GM20431 (cell line): Measurements from ENCODE around the gene NXN.
"Not testable (repeated sequence)": the region's sequence is repeated elsewhere in the genome, so short reads cannot be mapped to it uniquely, and the experiment has no call there.

Experiments
- in situ Hi-C: fragments of 300-500 bp; cut with MseI, MboI; formaldehyde crosslinking; loops from one replicate; pipeline ENCODE4 v1.15.0; 2020; ENCODE audit warnings: low sequenced_read_pairs; ENCODE audit not compliant: unreplicated experiment

The NXN gene

GRCh38 chr17:1007310-1008007 is 27.9 kb upstream of the NXN start:
- in situ Hi-C loops = no loop called here

DNA sequence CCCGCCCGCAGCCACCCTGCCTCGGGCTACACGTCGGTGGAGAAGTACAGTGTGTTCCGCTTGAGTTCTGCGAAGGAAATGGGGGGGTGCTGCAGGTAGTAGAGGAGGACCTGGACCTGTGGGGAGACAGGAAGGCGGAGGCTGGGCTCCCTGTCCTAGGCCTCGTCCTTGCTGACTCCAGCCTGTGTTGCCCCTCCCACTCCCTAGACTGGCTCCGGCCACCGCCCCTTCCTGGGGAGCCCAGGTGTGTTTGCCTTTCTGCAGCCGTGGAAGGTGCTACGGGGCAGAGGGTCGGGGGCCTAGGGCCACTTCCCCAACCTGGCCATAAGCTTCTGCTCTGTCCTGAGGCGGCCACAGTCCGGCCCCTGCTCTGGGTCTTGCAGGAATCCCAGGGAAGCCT is 26.5 kb upstream of the NXN start:
- in situ Hi-C loops = no loop called here

DNA sequence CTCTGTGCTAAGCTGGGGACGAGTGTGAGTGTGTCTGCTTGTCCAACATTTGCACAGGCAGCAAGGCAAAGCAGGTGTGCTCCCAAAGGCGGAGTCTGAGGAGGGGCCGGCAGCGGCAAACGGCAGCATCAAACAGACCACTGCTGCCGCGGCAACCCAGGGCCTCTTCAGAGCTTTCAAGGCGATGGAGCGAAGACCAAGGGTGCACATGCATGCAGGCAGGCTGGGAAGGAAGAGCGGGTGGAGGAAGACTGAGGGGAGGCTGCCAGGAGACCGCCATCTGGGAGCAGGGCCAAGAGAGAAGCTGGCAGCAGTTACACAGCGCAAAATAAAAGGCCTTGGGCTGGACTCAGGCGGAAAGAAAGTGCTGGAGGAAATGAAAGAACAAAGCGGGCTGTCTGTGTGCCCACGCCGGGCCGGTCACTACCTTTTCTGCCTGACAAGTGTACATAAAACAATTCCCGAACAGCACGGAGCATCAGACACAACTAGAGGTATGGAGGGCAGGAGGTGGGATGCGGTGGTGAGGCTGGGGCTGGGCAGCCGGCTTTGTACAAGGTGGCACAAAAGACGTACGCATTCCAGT is 25.9 kb upstream of the NXN start:
- in situ Hi-C loops = no loop called here

GRCh38 chr17:1004769-1005295 is 25.3 kb upstream of the NXN start:
- in situ Hi-C loops = no loop called here

DNA sequence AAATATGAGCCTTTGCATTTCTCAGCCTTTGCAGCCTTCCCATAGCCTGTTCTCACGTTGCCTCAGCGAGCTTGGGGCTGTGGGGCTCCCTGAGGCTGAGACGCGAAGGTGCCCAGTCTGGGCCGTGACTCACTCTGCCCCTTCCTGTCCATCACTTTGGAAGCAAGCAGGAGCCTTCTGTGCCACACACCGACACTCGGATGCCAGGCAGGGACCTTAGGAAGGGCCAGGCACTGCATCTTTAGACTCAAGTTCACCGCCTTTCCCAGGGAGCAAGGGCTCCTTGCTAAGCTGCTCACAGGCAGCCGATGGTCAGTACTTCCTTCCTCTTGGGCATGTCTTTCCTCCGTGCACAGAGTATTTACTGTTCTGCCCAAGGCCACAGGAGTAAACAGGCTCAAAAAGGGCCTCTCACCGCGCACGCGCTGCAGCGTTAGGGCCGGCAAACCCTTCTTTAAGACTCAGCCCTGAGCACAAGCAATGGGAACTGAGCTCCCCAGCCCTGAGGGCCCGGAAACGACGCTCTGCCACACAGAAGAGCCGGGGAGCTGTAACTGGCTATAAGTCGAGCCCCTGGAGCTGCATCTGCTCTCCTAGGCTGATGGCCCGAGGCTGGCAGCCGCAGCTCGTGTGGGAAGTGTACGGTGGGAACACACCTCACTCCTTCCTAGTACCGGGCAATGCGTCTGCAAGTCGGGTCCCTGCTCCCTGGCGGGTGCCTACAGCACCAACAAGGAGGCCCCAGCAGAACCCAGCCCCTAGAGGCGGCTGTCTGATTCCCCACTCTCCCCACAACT is 24.6 kb upstream of the NXN start:
- in situ Hi-C loops = no loop called here

- in situ Hi-C loops = no loop called here
These were observed 24.0 kb upstream of the NXN start for GRCh38 chr17:1003633-1003971.

GRCh38 chr17:1002771-1003555 is 23.4 kb upstream of the NXN start:
- in situ Hi-C loops = no loop called here

- in situ Hi-C loops = no loop called here
These were observed 22.8 kb upstream of the NXN start for GRCh38 chr17:1002412-1002753.

DNA sequence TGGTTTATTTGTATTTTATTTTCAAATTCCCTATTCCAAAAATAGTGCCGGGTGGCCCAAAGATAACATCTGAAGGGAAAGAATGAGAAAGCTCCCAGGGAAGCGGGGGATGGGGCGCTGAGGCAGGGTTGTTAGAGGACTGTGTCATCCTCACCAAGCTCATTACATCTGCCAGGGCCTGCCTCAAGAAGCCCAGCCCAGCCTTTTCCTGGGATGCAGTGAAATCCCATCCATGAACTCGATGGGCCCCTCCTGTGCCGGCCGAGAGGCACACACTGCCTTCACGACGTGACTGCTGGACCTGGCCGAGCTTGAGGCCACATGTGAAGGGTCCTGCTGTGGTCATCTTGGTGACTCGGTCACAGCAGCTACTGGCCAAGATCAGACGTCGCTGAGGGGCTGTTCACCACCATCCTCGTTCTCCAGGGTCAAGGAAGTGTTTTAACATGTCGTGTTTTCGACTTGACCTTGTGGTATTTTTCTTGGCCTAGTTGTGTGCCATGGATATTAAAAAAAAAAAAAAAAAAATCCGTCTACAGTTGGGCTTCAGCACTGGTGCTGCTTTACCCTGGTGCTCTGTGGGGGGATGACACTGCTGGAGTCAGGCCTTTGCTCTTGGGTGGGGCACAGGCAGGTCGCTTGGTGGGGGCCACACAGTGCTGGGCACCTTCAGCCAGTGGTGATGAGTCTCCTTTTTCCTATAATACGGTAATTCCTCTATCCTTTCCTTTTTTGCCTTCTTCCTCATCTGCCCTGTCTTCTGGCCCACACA is 22.2 kb upstream of the NXN start:
- in situ Hi-C loops = no loop called here

GRCh38 chr17:1000597-1001461 is 21.3 kb upstream of the NXN start:
- in situ Hi-C loops = no loop called here

GRCh38 chr17:998111-998510 is 18.5 kb upstream of the NXN start:
- in situ Hi-C loops = no loop called here

GRCh38 chr17:996554-997344 is 17.2 kb upstream of the NXN start, which contains the start of gene TIMM22:
Gene TIMM22, plus strand, starts transcription at chr17:997129. Its CDS starts 14 bp downstream, at chr17:997143.
- in situ Hi-C loops = no loop called here

DNA sequence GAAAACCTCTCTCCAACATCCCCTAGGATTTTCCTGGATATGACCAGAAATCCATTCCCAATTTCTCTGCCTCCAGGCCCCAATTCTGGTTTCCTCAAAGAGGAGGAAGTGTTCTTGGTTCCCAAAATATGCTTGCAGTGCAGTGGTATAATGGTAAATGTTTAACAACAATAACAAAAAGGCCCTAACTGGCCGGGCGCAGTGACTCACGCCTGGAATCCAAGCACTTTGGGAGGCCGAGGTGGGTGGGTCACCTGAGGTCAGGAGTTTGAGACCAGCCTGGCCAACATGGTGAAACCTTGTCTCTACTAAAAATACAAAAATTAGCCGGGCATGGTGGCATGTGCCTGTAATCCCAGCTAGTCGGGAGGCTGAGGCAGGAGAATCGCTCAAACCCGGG is 15.7 kb upstream of the NXN start:
- in situ Hi-C loops = not testable (repeated sequence)

DNA sequence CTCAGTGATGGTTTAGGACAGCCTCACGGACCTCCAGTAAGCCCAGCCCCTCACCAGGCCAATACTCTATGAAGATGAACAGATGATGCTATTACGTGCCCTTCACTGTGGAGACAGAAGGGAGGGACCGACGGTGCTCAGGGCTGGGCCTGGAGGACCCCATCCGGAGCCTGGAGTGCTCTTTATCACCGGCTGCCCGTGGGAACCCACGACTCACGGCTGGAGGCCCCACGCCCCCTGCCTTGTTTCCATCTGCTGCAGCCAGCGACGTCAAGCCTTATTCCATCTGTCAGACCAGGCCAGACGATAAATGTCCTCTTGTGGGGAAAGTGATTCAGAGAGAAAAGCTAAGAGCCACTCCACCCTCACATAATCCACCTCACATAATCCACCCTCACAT is 13.4 kb upstream of the NXN start:
- in situ Hi-C loops = no loop called here

DNA sequence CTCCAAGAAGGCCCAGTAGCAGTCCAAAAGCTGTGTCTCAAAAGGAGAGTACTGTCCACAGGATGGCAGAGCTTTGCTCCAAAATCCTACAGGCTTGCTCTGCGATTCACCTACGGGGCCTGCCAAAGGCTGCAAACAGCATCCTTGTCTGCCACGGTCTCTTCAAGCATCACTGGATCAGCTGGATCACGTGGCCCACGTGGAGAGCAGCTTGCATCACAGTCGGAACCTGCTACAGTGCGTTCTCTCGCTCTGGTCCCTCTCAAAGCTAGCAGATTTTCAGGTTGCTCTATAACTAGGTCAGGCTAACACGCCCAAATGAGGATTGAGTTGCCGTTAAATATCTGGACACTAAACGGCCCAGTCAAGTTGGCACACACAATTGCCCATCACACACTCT is 9.0 kb upstream of the NXN start:
- in situ Hi-C loops = loop anchor here (10.0 kb wide), 1 partner anchor 194 kb away; no protein-coding TSS in a partner anchor

DNA sequence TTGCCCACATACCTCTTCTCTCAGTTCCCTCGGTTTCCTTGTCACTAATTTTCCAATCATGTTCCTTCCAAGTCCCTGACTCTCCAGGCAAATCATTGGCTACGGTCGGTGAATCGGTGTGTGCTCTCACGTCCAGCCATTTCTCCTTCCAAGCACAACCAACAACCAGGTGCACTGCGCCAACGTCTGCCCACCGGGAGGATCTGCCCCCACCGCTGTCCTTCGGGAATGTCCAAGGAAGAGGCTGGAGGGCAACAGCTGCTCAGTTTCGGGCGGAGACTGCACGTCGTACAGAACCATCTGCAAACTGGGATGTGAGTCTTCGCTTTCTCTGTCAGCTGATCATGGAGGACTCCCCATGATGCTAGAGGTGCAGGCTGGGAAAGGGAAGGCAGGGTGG is 8.4 kb upstream of the NXN start:
- in situ Hi-C loops = loop anchor here (10.0 kb wide), 1 partner anchor 193 kb away; no protein-coding TSS in a partner anchor

GRCh38 chr17:986322-986929 is 6.8 kb upstream of the NXN start:
- in situ Hi-C loops = loop anchor here (10.0 kb wide), 1 partner anchor 192 kb away; no protein-coding TSS in a partner anchor
